HG03520 (cell line): Measurements from ENCODE around the gene TNFRSF1B.

Experiments used
- ATAC-seq: cut with Tn5 transposase; IDR thresholded peaks from one replicate; pipeline ENCODE4 v1.9.1; 2021; ENCODE audit warnings: mild to moderate bottlenecking, moderate library complexity; ENCODE audit not compliant: unreplicated experiment

Gene TNFRSF1B

GRCh38 chr1:12173631-12174121, 6.9 kb downstream of the TNFRSF1B start:
- no peak for ATAC-seq

GRCh38 chr1:12174924-12175810, 8.4 kb downstream of the TNFRSF1B start:
- ATAC-seq: no peak

GRCh38 chr1:12176298-12177118, 9.7 kb downstream of the TNFRSF1B start:
- no peak for ATAC-seq

DNA sequence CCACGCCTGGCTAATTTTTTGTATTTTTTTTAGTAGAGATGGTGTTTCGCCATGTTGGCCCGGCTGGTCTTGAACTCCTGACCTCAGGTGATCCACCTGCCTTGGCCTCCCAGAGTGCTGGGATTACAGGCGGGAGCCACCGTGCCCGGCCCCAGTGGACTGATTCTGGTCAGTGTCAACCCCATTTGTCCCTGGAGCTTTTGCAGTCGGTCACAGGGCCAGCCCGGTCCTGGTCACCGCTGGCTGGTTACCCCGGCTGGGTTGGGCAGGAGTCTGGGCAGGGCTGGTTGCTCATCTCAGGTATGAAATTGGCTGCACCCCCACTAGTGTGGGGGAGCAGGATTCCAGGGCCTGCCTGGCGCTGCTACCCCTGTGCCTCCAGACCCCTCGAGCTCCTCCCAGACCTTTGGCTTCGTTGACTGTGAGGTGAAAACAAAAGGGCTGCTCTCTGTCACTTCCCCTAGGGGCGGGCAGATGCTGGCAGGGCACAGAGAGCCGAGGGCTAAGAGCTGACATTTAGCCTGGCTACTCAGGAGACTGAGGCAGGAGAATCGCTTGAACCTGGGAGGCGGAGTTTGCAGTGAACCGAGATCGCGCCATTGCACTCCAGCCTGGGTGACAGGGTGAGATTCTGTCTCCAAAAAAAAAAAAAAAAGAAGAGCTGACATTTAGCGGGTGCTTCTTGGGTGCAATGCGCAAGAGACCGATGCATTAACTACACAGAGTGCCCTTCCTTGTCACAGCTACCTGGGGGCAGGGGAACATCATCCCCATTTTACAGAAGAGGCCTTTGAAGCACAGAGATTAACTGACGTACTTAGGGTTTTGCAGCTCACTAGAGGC, 10.6 kb downstream of the TNFRSF1B start:
- ATAC-seq: no peak

GRCh38 chr1:12177999-12178441, 11.2 kb downstream of the TNFRSF1B start:
- no peak for ATAC-seq

- ATAC-seq: no peak
Measured at GRCh38 chr1:12178511-12178910, 11.7 kb downstream of the TNFRSF1B start.

DNA sequence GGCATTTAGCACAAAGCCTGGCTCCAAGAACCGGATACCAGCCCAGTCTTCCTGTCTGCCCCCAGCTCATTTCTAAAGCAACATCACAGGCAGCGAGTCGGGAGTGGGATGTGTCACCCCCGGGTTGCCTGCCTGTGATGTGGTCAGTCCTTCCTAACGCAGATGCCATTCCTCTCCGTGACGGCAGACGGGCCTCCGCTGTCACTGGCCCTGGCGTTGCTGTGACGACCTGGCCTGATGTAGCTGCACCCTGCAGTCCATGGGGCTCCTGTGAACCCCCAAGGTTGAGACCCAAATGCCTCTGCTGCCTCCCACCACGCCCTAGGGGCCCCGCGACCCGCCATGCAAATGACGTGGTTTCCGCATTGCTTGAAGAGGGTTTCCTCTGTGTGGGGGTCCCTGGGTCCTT, 12.3 kb downstream of the TNFRSF1B start:
- ATAC-seq: no peak

DNA sequence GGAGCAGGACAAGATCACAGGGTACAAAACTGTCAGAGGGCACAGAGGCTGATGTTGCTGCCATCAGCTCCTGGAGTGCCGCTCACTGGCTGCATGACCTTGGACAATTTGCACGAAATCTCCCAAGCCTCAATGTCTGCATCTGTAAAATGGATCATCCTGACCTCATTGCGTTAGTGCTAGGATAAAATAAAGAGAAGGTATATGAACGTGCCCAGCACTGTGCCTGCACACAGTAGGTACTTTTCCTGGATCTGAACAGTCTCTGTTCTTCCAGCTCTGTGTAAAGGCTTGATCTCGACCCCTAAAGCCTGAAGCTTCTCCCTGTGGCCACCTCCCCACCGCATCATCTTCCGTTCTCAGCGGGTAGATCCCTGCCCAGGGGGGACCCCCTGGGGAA, 12.9 kb downstream of the TNFRSF1B start:
- ATAC-seq: no peak

DNA sequence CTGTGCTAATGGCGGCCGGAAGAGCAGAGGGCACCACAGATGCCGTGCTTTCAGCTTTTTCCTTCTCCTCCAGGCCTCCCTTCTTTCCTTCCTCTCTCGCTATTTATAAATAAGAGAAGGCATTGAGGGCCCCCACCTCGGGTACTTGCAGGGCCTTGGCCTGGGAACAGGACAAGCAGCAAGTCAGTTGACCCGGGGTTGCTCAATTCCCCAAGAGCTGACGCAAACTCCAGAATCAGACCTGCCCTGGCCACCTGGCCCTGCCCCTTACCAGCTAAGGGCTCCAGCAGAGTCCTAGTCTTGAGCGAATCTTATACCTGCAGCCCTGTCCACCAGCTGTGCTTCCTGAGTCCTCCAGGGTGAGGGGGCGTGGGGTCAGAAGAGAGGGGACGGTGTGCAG, 13.5 kb downstream of the TNFRSF1B start:
- ATAC-seq: no peak

DNA sequence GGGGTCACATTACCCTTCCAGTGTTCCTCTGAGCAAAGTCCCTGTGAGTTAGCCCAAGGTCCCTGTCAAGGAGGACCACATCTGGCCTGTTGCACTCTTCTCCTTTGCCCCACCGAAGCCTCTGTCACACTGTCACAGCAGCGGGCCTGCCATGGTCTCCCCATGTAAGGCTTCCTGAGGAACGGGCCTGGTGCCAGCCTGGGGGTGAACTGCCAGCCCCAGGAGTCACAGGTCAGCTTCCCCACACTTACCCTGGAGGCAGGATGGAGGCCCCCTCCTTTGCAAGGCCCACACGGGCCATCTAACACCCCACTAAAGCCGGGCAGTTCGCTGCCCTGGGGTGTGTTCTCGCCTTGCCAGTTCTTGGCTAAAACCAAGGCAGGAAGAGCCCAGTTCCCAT, 14.1 kb downstream of the TNFRSF1B start:
- no peak for ATAC-seq

GRCh38 chr1:12181568-12181967, 14.8 kb downstream of the TNFRSF1B start:
- ATAC-seq: no peak

- no peak for ATAC-seq
Measured at GRCh38 chr1:12182410-12182984, 15.7 kb downstream of the TNFRSF1B start.

DNA sequence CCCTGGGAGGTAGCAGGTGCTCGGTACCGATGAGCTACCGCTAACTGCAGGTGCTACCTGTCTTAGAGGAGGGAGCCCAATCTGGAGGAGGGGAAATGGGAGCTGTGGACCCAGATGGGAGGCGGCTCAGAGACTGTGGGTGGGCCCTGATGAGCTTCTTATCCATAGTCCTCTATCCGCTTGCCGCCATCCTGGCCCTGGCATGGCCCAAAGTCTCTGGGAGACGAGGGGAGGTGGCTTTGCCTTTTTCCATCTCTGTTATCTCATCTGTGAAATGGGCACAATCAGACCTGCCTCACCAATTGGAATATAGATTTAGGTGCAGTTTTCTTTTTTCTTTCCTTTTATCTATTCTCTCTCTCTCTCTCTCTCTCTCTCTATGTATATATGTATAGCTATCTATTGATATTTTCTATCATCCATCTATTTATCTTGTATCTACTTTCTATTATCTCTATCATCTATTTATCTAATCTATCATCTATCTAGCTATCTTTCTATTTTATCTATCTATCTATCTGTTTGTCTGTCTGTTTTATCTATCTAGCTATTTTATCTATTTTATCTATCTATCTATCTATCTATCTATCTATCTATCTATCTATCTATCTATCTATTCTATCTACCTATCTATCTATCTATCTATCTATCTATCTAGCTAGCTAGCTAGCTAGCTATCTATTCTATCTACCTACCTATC, 16.5 kb downstream of the TNFRSF1B start:
- no peak for ATAC-seq

- no peak for ATAC-seq
Measured at GRCh38 chr1:12184008-12184681, 17.4 kb downstream of the TNFRSF1B start.

DNA sequence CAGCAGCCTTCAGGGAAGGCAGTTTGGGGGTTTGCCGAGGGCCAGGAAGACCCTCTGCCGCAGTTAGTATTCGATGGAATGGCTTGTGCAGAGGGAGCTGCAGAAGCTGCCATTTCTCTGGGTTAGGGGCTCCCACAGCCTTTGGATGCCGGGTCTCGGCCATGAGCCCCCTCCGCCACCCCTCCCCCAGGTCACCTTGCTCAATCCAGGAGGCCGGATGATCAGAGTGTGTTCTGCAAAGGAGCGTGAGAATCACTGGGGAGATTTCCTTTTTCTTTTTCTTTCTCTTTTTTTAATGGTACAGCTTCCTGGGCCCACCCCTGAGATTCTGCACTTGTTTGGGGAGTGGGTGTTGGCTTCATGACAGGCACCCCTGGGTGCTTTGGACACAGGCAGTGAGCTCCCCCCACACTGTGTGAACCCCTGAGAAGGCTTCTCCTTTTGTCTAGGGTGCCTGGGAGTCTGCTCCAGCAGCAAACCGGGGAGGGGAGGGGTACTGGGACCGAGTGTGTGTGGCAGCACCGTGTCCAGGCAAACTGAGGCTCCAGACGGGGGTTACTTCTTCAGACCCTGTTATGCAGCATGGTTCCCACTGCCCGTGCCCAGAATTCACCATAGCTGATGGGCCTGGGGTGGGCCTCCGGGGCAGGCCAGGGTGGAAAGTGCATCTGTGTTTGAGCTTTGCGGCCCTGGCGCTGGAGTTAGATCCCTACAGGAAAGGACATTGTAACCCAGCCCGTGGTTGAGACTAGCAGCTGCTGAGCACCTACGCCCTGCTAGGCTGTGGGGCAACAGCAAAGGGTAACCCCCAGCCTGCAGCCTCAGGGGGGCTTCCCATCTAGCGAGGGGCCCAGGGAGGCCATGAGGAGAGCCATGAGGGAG, 18.5 kb downstream of the TNFRSF1B start:
- ATAC-seq: no peak

GRCh38 chr1:12185918-12186678, 19.3 kb downstream of the TNFRSF1B start:
- ATAC-seq: no peak

- ATAC-seq: no peak
Measured at GRCh38 chr1:12186679-12186985, 19.8 kb downstream of the TNFRSF1B start.

- no peak for ATAC-seq
Measured at GRCh38 chr1:12188115-12188514, 21.3 kb downstream of the TNFRSF1B start.
